HG03066 (cell line): Measurements from ENCODE around the gene SLC35F3.
"Not testable (repeated sequence)": the region's sequence is repeated elsewhere in the genome, so short reads cannot be mapped to it uniquely, and the experiment has no call there.

Experiments
- ATAC-seq: cut with Tn5 transposase; IDR thresholded peaks from one replicate; pipeline ENCODE4 v1.9.1; 2021; ENCODE audit warnings: low read depth; ENCODE audit not compliant: unreplicated experiment

The SLC35F3 gene

GRCh38 chr1:234170067-234170466 is 265.6 kb downstream of the SLC35F3 start:
- ATAC-seq: no peak

GRCh38 chr1:234170622-234171021 is 266.1 kb downstream of the SLC35F3 start:
- no peak for ATAC-seq

GRCh38 chr1:234173968-234174367 is 269.5 kb downstream of the SLC35F3 start:
- ATAC-seq: no peak

- ATAC-seq: no peak
These were observed 270.9 kb downstream of the SLC35F3 start for GRCh38 chr1:234175363-234175762.

- ATAC-seq: no peak
These were observed 271.5 kb downstream of the SLC35F3 start for GRCh38 chr1:234176000-234176399.

- ATAC-seq: not testable (repeated sequence)
These were observed 272.4 kb downstream of the SLC35F3 start for GRCh38 chr1:234176847-234177246.

- no peak for ATAC-seq
These were observed 281.0 kb downstream of the SLC35F3 start for GRCh38 chr1:234185438-234185837.

GRCh38 chr1:234186037-234186688 is 281.7 kb downstream of the SLC35F3 start:
- no peak for ATAC-seq

GRCh38 chr1:234188454-234188792 is 283.9 kb downstream of the SLC35F3 start:
- ATAC-seq: no peak

GRCh38 chr1:234197839-234198238 is 293.4 kb downstream of the SLC35F3 start:
- no peak for ATAC-seq

- no peak for ATAC-seq
These were observed 295.1 kb downstream of the SLC35F3 start for GRCh38 chr1:234199476-234200127.

- ATAC-seq: no peak
These were observed 296.1 kb downstream of the SLC35F3 start for GRCh38 chr1:234200566-234200965.

- ATAC-seq: no peak
These were observed 297.1 kb downstream of the SLC35F3 start for GRCh38 chr1:234201600-234201999.

GRCh38 chr1:234205966-234206365 is 301.5 kb downstream of the SLC35F3 start:
- ATAC-seq: no peak

- ATAC-seq: no peak
These were observed 302.3 kb downstream of the SLC35F3 start for GRCh38 chr1:234206651-234207284.

- ATAC-seq: no peak
These were observed 303.9 kb downstream of the SLC35F3 start for GRCh38 chr1:234208351-234208750.

GRCh38 chr1:234208791-234209190 is 304.3 kb downstream of the SLC35F3 start:
- no peak for ATAC-seq

GRCh38 chr1:234210429-234210828 is 306.0 kb downstream of the SLC35F3 start:
- ATAC-seq: not testable (repeated sequence)

- not testable (repeated sequence) for ATAC-seq
These were observed 307.4 kb downstream of the SLC35F3 start for GRCh38 chr1:234211855-234212254.

GRCh38 chr1:234212764-234213657 is 308.5 kb downstream of the SLC35F3 start:
- ATAC-seq: peak; percentile 43

- ATAC-seq: no peak
These were observed 309.2 kb downstream of the SLC35F3 start for GRCh38 chr1:234213658-234214128.
